ACC112 (cell line): ENCODE measurements around the gene REV3L.

Experiments used
- H2AFZ ChIP-seq: fragments of 200-600 bp; sonication (generic); one replicate; pipeline ENCODE4 v1.6.0; 2017; ENCODE audit warnings: antibody characterized with exemption, low read length; ENCODE audit not compliant: unreplicated experiment
- H3K27ac ChIP-seq: fragments of 200-600 bp; sonication (generic); 2 replicates; pipeline ENCODE4 v1.5.1; 2014; ENCODE audit warnings: low read depth, mild to moderate bottlenecking, antibody characterized with exemption, low read length, moderate library complexity
- H3K27me3 ChIP-seq: fragments of 200-600 bp; sonication (generic); 2 replicates; pipeline ENCODE4 v1.6.1; 2014; ENCODE audit warnings: mild to moderate bottlenecking, antibody characterized with exemption, low read length, moderate library complexity, mixed read lengths; ENCODE audit not compliant: insufficient read depth
- H3K36me3 ChIP-seq: fragments of 200-600 bp; sonication (generic); 2 replicates; pipeline ENCODE4 v1.6.1; 2016; ENCODE audit warnings: mild to moderate bottlenecking, antibody characterized with exemption, low read length, moderate library complexity, mixed read lengths; ENCODE audit not compliant: insufficient read depth
- H3K4me1 ChIP-seq: fragments of 200-600 bp; sonication (generic); one replicate; pipeline ENCODE4 v1.6.1; 2016; ENCODE audit warnings: low read length, mixed read lengths; ENCODE audit not compliant: insufficient read depth, unreplicated experiment, control insufficient read depth
- H3K4me3 ChIP-seq: fragments of 200-600 bp; sonication (generic); 2 replicates; pipeline ENCODE4 v1.5.1; 2014; ENCODE audit warnings: mild to moderate bottlenecking, low read depth, low read length
- H3K79me2 ChIP-seq: fragments of 200-600 bp; sonication (generic); one replicate; pipeline ENCODE4 v1.6.0; 2016; ENCODE audit warnings: low read length; ENCODE audit not compliant: control insufficient read depth, unreplicated experiment, insufficient read depth

Gene REV3L

GRCh38 chr6:111494951-111495635, 12.1 kb upstream of the REV3L start:
- Histone ChIP-seq H3K4me1 (no peaks in the 10 kb centered on the region), H2AFZ (no peak overlapping the region), H3K27ac (no peak overlapping the region), H3K4me3 (no peak overlapping the region), H3K36me3 (no peaks in the 10 kb centered on the region), H3K79me2 (peaks cover 5% of the 10 kb centered on the region), H3K27me3 (no peaks in the 10 kb centered on the region)

GRCh38 chr6:111492499-111492898, 9.5 kb upstream of the REV3L start:
- Histone ChIP-seq H3K36me3 (0 out of 2 replicates have a peak, but pooled peaks cover 5% of the 10 kb centered on the region), H3K27ac (no peak overlapping the region), H3K27me3 (no peaks in the 10 kb centered on the region), H3K4me1 (peaks cover 7% of the 10 kb centered on the region), H3K4me3 (no peak overlapping the region), H2AFZ (no peak overlapping the region), H3K79me2 (peaks cover 15% of the 10 kb centered on the region)

GRCh38 chr6:111490067-111490466, 7.0 kb upstream of the REV3L start:
- Histone ChIP-seq H3K4me1 (peaks cover 26% of the 10 kb centered on the region), H2AFZ (no peak overlapping the region), H3K4me3 (no peak overlapping the region), H3K36me3 (peaks cover 11% of the 10 kb centered on the region; the same call in 1 of the 2 replicates), H3K27ac (no peak overlapping the region), H3K27me3 (no peaks in the 10 kb centered on the region), H3K79me2 (peaks cover 33% of the 10 kb centered on the region)

- H3K79me2 ChIP-seq, result peaks cover 47% of the 10 kb centered on the region
These were observed 4.6 kb upstream of the REV3L start for GRCh38 chr6:111487661-111488060.

GRCh38 chr6:111486921-111487320, 3.9 kb upstream of the REV3L start:
- peaks cover 11% of the 10 kb centered on the region; the same call in 1 of the 2 replicates for H3K36me3 ChIP-seq
- no peaks in the 10 kb centered on the region for H3K27me3 ChIP-seq
- H3K27ac ChIP-seq, result peak overlapping the region; percentile 14
- H3K4me1 ChIP-seq, result peaks cover 33% of the 10 kb centered on the region
- H3K79me2 ChIP-seq, result peaks cover 52% of the 10 kb centered on the region
- H2AFZ ChIP-seq, result no peak overlapping the region
- no peak overlapping the region for H3K4me3 ChIP-seq

More at GRCh38 chr6:111487661-111488060, 4.6 kb upstream of the REV3L start:
- H3K4me1 ChIP-seq, result peaks cover 33% of the 10 kb centered on the region
- H3K27me3 ChIP-seq, result no peaks in the 10 kb centered on the region
- peaks cover 11% of the 10 kb centered on the region; the same call in 1 of the 2 replicates for H3K36me3 ChIP-seq
- H3K27ac ChIP-seq, result peak overlapping the region; percentile 14
- no peak overlapping the region for H3K4me3 ChIP-seq
- H2AFZ ChIP-seq, result no peak overlapping the region

- no peak overlapping the region for H2AFZ ChIP-seq
- peaks cover 57% of the 10 kb centered on the region for H3K79me2 ChIP-seq
- peaks cover 11% of the 10 kb centered on the region; the same call in 1 of the 2 replicates for H3K36me3 ChIP-seq
- no peak overlapping the region for H3K4me3 ChIP-seq
- H3K27me3 ChIP-seq, result no peaks in the 10 kb centered on the region
- H3K27ac ChIP-seq, result peak overlapping the region; percentile 14; the same call in 1 of the 2 replicates
- peaks cover 33% of the 10 kb centered on the region for H3K4me1 ChIP-seq
These were observed 3.5 kb upstream of the REV3L start for GRCh38 chr6:111486475-111486874.

GRCh38 chr6:111485342-111485741, 2.3 kb upstream of the REV3L start:
- H3K36me3 ChIP-seq, result peaks cover 11% of the 10 kb centered on the region; the same call in 1 of the 2 replicates
- no peaks in the 10 kb centered on the region for H3K27me3 ChIP-seq
- H3K4me1 ChIP-seq, result peaks cover 33% of the 10 kb centered on the region
- H3K27ac ChIP-seq, result peak overlapping the region; percentile 98
- H3K79me2 ChIP-seq, result peaks cover 67% of the 10 kb centered on the region
- no peak overlapping the region for H2AFZ ChIP-seq
- H3K4me3 ChIP-seq, result peak overlapping the region; percentile 83

- H3K4me3 ChIP-seq, result peak overlapping the region; percentile 83
- H3K27me3 ChIP-seq, result no peaks in the 10 kb centered on the region
- peak overlapping the region; percentile 50 for H2AFZ ChIP-seq
- peaks cover 36% of the 10 kb centered on the region for H3K4me1 ChIP-seq
- H3K27ac ChIP-seq, result peak overlapping the region; percentile 98
- H3K36me3 ChIP-seq, result peaks cover 11% of the 10 kb centered on the region; the same call in 1 of the 2 replicates
- H3K79me2 ChIP-seq, result peaks cover 74% of the 10 kb centered on the region
These were observed 1.6 kb upstream of the REV3L start for GRCh38 chr6:111484633-111484930.

GRCh38 chr6:111483736-111484632, 966 bp upstream of the REV3L start:
- H3K79me2 ChIP-seq, result peaks cover 80% of the 10 kb centered on the region
- peaks cover 42% of the 10 kb centered on the region for H3K4me1 ChIP-seq
- peaks cover 11% of the 10 kb centered on the region; the same call in 1 of the 2 replicates for H3K36me3 ChIP-seq
- peak overlapping the region; percentile 98 for H3K27ac ChIP-seq
- H2AFZ ChIP-seq, result peak overlapping the region; percentile 50
- no peaks in the 10 kb centered on the region for H3K27me3 ChIP-seq
- H3K4me3 ChIP-seq, result peak overlapping the region; percentile 83

- H2AFZ ChIP-seq, result peak overlapping the region; percentile 44
- peaks cover 85% of the 10 kb centered on the region for H3K79me2 ChIP-seq
- no peaks in the 10 kb centered on the region for H3K27me3 ChIP-seq
- H3K4me3 ChIP-seq, result peak overlapping the region; percentile 83
- H3K36me3 ChIP-seq, result peaks cover 6% of the 10 kb centered on the region; the same call in 1 of the 2 replicates
- H3K4me1 ChIP-seq, result peaks cover 46% of the 10 kb centered on the region
- H3K27ac ChIP-seq, result peak overlapping the region; percentile 98
These were observed 645 bp downstream of the REV3L start for GRCh38 chr6:111482188-111482958.
